ENCODE results near the gene CD58.

CD58 gene

DNA sequence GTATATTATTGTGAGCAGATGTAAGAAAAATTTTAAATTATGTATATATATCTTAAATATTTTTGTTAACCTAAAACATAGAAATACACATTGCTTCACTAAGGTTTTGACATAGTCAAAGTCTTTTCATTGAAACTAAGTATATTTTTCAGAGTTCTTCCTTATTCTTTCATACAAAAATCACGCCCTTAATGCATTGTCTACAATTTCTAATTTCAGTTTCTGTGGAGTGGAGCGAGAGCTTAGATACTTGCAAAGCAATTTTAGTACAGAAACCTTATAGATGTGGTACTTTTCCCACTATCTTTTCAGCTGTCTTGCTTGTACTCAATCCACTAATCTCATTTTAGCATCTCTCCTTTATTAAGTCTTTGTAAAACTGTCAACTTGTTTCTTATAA lies 63.2 kb downstream of the CD58 start:
- DNase-seq = no peak

DNA sequence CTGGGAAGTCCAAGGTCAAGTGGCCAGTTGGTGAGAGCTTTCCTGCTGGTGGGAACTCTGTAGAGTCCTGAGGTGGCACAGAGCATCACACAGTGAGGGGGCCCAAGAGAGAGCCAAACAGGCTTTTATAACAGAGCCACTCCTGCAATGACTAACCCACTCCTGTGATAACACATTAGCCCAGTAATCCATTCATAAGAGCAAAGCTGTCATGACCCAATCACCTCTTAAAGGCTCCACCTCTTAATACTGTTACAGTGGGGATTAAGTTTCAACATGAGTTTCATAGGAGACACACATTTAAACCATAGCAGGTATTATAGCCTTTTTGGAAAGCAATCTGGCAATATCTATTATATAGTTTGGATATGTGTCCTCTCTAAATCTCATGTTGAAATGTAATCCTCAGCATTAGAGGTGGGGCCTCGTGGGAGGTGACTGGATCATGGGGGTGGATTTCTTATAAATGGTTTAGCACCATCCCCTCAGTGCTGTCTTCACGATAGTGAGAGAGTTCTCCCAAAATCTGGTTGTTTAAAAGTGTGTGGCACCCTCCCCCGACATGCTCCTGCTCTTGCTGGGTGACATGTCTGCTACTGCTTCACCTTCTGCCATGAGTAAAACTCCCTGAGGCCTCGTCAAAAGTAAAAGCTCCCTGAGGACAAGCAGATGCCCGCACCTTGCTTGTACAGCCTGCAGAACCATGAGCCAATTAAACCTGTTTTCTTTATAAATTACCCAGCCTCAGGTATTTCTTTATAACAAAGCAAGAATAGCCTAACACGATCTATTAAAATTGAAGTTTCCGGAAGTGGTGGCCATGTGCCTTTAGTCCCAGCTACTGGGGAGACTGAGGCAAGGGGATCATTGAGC lies 64.5 kb downstream of the CD58 start:
- DNase-seq = no peak

DNA sequence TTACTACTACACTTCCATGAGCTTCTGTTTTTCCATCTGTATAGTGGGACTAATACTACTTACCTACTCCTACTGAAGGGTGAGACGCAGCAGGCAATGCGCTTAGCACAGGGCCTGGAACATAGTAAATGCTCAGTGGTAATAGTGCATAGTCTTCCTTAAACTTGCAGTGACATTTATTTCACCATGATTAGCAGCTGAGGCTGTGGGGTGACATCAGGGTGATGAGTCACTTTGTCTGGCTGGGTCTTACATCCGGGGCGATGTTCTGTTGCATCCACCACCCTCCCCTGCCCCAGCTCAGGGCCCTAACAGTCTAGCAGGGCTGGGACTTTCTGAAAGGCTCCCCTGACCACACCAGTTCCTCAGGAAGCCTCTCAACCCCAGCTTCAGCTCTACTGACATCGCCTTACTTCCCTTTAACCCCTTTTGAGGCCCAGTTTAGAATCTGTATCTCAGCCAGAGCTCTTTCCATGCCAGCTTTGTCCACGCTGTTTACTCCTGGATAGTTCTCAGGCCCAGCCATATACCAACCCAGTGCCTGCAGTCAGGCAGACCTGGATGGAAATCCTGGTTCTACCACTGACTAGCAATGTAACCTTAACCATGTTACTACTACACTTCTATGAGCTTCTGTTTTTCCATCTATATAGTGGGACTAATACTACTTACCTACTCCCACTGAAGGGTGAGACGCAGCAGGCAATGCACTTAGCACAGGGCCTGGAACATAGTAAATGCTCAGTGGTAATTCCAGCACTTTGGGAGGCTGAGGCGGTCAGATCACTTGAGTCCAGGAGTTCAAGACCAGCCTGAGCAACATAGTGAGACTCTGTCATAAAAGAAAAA lies 66.3 kb downstream of the CD58 start:
- peak; percentile 58 for DNase-seq

DNA sequence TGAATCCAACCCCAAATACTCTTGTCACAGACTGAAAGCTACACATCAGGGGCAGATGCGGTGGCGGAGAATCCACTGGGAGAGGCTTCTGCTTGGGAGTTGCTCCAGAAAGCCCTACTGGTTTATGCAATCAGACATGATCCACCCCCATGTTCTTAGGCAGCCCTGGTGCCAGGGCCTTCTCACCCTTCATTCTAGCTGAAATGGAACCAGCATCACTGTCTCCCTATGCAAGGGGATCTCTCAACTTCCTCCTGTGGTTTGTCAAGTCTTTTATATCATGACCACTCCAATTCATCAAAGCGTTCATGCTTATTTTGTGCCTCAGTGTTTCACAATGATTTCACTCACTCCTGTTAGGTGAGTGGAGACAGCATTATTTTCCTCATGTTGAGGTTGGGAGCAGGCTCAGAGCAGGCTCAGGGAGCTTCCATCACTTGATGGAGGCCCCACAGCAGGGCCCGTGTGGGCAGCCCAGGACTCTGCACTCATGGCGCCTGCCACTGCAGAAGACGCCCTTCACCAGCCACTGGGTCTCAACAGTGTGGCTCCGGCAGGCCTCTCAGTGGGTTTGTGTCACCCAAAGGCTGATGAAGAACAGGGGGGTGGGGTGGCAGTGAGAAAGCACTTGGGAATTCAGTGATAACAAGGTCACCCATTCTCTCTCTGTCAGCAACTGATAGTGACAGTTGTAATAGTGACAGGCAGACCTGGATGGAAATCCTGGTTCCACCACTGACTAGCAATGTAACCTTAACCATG lies 67.1 kb downstream of the CD58 start:
- DNase-seq = no peak

DNA sequence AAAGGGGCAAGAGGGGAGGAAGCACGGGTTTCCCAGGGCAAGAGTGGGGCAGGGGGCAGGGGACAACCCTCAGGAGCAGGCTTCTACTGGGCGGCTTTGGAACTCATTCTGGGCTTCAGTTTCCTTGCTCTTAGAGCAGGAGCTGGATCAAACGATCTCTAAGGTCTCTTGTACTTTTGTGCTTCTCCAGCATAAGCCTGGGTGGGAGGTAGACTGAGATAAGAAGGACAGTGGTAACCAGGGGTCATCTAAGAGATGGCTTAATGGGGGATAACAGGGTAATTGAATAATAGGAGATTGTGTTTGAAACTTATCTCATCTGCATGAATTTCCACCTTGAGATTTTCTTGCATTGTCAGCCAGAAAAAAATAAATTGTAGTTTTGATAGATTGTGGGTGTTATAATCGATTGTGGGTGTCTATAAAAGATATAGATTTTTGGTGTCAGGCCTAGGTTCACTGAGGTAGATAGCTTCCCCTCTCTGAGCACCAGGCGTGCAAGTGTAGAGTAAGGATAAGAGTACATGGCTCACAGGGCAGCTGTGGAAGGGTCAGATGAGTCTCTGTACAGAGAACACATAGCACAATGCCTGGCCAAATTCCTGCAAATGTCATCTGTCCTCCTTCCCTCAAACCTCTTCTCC lies 68.0 kb downstream of the CD58 start:
- no peak for DNase-seq

DNA sequence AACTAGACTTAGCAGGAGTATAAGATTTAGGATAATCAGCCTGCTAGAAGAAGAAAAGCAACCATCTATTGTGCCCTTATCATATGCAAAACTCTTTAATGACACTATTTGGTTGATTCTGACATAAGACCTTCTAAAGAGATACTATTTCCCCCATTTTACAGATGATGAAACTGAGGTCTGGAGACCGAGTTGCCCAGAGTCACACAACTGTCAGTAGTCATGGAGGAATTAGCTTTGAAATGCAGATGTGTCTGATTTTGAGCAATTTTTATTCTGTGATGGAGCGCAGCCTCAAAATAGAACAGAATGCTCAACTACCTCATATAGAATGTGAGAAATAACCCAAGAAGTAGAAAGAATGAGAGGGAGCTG lies 69.0 kb downstream of the CD58 start:
- DNase-seq = no peak

DNA sequence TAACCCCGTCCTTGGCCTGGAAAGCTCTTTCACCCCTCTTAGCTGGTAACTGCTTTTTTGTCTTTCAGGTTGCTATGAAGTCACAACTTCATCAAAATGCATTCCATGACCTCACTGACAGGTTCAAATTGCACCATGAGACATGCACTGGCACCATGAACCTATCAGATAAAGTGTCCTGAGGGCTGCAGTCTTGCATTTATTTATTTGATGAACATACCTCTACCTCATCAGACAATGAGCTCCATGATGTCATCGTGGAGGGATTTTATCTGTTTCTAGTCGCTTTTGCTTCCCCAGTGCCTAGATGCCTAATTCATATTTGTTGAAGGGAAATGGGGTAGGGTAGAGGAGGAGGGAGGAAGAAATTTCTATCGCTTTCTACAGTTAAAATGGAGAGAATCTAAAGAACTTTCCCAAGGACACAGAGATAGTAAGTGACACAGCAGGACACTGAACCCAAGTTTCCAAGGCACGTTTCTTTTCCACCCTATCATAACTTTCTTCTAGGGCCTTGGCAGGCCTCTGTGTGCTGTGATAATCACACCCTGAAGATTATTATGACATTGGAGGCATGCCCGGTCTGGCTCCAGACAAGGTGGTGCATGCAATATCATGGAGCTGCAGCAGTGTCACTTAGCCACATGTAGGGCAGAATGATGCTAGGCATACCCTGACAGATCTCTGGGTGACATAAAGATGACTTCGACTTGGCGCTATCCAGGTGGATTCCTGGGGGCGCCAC lies 69.5 kb downstream of the CD58 start:
- DNase-seq = no peak

DNA sequence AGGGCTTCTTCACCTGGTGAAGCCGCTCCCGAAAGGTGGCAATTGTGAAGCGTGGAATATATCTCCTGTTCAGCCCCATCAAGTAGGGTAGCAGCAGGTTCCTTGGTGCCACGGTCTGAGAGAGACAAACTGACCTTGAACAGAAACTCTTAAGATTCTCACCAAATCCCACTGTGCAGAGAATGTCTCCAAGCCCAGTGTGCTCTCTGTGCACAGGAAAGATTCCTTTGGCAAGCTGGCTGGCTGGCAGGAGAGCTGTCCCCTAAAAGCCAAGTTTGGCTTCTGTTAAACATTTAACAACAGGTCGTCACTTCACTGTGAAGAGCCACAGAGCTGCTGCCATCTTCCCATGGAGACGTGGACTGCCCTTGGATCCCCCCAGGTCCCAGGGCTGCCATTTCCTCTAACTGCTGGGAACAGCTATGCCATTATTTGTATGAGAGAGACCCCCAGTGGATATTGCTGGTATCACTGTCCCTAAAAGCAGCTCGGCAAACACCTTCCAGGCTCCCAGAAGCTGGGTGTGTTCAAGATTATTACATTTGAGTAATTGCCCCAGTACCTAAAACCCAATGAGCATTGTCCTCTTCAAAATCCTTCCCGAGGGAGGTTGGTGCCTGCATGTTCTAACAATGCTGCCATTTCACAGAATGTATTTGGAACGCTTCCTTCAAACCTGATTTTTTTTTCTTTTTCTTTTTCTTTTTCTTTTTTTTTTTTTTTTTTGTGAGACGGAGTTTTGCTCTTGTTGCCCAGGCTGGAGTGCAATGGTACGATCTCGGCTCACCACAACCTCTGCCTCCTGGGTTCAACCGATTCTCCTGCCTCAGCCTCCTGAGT lies 71.8 kb downstream of the CD58 start:
- DNase-seq = peak; percentile 64

DNA sequence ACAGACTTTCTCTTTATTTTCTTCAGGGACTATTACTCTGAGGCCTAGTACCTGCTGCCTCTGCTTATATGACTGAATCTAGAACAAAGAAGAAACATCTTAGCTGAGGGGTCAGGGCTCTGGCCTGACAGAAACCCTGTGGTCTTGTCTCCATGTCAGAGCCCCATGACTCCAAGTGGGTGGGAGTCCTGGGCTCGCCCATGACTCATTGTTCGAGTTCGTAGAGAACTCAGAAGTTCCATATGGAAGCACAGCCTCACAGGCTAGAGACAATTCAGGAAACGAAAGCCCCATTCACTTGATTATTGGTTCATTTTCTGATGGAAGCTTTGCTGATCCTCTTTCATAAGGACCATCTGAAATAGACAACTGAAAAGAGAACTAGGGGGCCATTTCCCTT lies 73.2 kb downstream of the CD58 start:
- peak; percentile 30 for DNase-seq

DNA sequence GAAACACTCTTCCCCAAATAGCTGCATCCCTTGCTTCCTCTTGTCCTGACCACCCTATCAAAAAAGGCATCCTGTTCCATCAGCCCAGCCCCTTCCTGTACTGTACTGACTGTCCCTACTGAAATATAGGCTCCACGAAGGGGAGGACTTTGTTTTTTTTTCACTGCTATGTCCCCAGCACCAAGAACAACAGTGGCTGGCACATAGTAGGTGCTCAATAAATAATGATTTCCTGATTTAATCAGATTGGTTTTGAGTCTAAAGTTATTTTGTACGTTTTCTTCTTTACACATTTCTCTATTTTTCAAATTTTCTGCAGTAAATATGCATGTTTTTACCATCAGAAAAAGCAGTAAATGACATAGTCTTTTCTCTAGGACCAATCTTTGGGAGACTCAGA lies 73.9 kb downstream of the CD58 start:
- DNase-seq = no peak

DNA sequence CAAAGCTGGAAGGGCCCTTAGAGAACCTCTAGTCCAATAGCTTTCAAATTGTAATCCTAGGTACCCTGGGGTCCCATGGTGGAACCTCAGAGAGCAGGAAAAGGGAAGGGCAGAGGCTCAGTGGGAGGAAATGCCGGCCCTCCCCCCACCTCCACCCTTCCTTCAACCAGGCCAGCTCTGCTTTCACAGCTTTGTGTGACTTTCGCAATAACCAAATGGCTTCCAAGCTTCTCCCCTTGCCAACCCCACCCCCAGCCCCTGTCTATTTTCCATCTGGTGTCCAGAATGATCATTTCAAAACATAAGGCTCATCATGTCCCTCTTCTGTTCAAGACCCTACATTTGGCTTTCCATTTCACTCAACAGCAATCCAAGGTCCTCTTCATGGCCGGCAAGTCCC lies 74.4 kb downstream of the CD58 start:
- DNase-seq = peak; percentile 59

DNA sequence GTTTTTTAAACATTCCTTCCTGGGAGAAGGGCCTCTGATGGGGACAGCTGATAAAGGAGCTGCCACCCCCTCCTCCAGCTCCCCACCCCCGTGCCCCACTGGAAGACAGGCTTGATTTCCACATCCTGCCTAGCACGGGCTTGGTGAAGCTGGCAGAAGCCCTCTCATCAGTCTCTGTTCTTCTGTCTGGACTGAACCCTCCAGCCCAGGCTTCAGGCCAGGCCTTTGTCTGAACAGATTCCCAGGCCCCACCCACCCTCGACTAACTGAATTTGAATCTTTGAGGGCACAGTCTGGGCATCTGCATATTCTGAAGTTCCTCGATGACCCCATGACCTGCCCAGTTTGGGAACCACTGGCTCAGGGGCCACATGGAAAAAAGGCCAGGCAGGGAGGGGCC lies 75.3 kb downstream of the CD58 start:
- no peak for DNase-seq

DNA sequence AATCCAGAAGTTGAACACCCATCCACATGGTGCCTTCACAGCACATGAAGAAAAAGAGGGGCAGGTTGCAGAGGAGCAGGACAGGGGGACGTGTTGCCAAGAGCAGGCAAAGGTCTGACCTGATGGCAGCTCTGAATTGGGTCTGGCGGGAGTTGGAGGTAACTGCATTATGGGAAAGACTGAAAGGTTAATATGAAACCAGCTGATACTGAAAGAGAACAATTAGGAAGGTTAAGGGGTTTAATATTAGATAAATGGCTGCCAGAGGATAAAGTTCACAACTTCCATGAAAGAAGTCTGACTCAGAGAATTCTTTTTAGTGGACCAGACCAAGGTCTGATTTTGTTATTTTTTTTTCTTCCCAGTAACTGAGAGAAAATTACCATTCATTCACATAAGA lies 76.1 kb downstream of the CD58 start:
- DNase-seq = no peak

DNA sequence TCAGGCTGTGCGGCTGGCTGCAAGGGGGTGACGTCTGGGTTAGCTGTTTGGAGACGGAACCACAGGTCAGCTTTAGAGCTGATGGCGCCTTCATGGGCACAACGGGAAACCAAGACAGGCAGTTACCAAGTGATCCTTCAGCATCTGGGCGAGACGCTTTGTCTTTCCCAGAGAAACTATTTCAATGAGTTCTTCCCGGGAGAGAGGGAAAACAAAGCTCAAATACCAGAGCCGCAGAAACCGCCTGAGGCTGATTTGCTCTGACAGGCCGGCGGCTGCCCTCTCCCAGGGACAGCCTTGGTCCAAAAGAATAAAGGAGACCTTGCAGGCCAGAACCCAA lies 76.5 kb downstream of the CD58 start:
- no peak for DNase-seq

DNA sequence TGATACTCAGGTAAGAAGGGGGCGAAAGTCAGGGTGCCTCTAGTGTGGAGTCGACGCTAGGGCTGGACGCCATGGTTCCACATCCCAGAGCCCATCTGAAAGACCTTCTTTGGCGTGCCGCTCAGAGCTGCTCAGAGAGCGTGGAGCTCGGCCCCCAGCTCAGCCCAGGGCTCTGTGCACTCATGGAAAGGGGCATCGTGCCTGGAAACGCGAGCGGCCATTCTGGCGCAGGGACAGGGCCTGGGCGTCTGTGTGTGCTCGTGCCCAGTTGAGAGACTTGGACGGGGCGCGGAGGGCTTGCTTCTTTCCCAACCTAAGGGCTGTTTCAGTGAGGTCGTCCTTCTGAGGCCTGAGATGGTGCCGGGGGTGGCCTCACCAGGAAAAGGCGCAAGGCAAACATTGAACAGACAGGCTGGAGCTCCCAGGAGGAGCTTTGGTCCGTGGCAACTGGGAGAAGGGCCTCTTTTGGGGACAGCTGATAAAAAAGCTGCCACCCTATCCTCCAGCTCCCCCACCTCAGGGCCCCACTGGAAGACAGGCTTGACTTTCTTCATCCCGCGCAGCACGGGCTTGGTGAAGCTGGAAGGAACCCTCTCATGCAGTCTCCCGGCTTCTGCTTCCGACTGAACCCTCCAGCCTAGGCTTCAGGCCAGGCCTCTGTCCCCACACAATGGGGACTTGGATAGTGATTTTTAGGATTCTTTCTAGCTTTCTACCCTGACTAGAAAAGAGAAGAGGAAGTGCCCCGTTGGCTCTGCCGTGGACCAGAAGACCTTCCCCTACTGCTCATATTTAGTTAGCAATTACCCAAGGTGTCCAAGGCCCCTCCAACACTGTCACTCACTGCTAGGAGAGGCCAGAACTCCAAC lies 77.1 kb downstream of the CD58 start:
- no peak for DNase-seq

DNA sequence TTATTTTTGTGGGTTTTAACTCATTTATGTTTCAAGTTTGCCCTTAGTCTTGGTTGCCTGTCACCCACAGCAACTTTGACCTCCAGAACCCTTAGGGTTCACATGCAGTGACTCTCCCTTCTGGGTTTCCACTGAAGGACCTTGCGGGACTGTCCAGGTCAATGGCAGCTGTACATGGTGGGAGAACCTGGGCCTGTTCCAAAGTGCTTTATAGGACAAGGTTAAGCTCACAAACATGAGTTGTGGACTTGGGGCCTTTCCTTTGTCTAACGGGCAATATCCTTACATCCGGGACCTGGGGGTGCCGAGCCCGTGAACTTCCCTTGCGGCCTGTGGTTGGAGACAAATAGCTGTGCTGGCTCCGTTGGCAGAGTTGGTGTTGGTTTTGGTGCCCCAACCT lies 77.8 kb downstream of the CD58 start:
- no peak for DNase-seq

DNA sequence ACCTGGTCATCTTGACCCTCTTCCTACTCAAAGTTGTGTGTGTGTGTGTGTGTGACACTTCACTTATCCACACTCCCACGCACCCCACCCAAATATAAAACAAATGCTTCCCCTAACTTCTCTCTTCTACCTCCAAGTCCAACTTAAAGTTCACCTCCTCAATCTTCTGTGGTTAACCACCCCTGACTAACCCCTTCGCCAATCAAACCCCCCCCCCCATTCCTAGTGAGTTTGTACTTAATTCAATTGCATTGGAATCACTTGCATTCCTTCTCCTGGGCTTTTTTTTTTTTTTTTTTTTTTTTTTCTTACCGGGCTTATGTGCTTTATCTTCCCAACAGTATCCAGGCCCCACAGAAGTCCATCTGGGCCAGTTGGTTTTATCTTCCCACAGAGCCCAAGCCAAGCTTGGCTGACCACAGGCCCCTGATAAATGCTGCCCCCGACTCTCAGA lies 78.4 kb downstream of the CD58 start:
- peak; percentile 44 for DNase-seq

DNA sequence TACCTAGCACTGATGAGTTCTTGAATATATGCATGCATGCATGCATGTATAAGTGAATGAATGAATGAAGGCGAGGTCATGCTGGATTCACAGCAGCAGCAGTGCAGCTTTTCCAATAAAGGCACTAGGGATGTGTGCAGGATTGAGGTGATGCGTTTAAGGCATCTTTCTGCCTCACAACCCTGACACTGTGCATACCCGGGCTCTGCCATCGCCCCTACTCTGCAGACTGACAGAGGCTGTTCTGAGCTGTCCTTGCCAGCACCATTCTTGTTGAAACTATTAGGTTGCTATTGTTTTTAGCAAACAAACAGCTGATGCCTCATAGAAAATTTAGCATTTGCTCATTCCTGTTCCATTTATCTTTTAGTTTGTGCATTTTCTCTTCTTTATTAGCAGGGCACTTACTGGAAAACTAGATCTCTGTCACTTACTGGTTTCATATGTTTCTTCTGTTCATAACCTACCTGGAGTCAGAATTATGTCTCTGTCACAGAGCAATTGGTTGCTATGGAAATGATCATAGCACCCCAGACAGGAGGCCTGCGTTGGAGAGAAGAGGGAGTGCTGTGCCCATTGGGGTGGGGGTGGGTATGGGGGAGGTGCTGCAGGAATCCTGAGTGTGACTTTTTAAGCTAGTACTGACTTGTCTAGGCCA lies 79.0 kb downstream of the CD58 start:
- DNase-seq = no peak

DNA sequence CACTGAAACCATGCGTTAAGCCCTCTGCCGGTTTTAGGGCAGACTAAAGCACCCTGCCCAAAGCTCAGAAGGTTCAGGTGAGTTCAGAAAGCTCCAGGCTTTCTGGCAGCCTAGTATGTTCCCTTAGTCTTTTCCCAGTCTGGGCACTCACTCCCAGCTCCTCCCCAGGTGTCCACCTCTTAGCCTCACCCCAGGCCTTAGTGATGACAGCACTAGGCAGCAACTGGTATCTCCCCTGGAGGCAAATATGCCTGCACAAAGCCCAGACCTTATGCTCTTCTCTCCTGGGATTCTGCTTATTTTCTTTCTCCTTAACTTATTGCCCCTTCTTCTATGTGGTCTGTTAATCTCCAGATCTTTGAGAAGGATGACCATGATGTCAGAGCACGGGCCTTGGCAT lies 80.2 kb downstream of the CD58 start:
- no peak for DNase-seq

DNA sequence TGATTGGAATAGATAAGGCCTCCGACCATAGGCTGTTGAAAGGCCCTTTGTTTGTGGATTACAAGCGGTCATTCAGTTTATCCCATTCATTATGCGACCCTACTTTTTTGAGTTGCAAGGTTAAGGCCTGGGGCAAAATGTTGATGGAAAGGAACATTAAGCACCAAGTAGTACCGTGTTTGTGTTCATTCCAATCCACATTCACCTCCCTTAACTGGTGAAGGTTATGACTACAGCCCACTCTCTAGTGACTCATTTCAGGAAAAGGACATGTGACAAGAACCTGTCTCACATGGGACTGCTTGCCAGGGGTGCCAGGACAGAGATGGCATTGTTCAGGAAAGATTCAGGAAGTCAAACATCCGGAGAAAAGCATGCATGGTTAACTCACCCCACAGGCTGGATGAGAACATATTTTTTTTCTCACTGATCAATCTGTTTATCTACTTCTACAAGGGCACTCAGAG lies 81.6 kb downstream of the CD58 start:
- DNase-seq = no peak
